Inferior parietal cortex (tissue), 1 donor: ENCODE results near the gene AGAP5.

Source experiments
- DNase-seq: peaks from one replicate; pipeline ENCODE4 v3.0.0-alpha.2; 2016; ENCODE audit errors: extremely low spot score

The AGAP5 gene

GRCh38 chr10:73625884-73626752, 71.8 kb downstream of the AGAP5 start:
- peak; percentile 95 for DNase-seq

DNA sequence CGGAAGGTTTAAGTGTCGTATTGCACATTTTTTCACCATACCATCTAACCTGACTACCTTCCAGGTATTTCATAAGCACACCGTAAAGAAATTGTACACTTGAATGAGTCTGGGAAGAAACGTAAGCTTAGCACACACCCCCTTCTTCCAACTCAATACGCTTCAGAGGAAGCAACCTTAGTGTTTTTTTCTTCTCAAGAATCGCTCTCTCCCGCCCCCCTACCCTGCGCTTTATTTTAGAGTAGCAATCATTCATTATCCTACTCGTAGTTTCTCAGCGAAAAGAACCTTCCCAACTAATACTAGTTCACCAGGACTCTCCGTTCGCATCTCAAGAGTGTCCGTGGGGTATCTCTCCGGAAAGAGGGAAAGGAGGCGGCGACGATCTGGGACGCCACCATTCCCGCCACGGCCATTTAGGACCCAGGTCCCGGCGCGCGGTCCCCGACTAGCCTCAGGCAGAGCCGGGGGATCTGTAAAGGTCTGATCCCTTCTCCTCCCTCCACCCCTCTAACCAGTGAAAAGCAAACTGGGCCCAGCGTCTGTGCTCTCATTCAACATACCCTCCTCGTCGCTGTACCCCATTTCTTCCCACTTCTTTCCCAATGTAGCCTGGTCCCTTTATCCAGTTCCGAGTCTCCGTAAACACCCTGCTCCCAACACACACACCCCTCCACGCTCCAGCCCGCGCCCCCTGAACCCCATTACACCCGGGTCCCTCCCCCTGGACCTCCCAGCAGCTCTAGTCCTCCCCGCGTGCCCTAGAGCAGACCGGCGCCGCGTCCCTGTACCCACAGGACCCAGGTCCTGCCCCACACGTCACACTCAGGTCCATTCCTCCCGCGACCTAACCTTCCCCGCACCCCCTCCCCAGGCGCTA, 72.7 kb downstream of the AGAP5 start:
- peak; percentile 47 for DNase-seq
